Ureter (tissue), 1 donor: ENCODE results near the gene CPA2. TPM values are rescaled to one million over a fixed set of nuclear protein-coding genes. Genes with fewer than 3 reads are reported as not detected.

ENCODE experiments used
- DNase-seq: peaks from one replicate; pipeline ENCODE4 v3.0.0-alpha.2; 2020; ENCODE audit warnings: low spot score
- total RNA-seq: library from RNA; stranded (reverse); gene quantifications from one replicate; pipeline ENCODE4 v1.2.4, GENCODE V29; 2023
- donor health status: DM: yes; HTN: yes; CAD: no.

The CPA2 gene
- total RNA-seq, 1 donor from 2014 or later: not detected

DNA sequence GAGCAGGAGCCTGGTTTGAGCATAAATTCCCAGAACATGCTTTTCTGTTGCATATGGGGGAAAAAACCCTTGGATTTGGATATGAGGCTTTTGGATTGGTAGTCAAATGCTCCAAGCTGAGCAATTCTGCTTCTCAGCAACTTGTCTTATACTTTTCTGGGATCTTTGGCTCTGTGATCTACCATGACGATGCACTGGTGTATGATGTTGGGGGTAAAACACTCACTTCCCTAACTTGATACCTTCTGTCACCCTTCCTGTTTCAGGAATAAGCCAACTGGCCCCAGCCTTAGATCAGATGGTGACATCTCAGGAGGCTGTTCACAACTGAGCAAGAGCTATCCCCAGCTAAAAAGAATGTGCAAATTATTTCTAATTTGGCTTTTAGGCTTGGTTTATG, 13.2 kb downstream of the CPA2 start:
- DNase-seq: no peak

- no peak for DNase-seq
Measured at GRCh38 chr7:130281260-130281659, 14.6 kb downstream of the CPA2 start.

DNA sequence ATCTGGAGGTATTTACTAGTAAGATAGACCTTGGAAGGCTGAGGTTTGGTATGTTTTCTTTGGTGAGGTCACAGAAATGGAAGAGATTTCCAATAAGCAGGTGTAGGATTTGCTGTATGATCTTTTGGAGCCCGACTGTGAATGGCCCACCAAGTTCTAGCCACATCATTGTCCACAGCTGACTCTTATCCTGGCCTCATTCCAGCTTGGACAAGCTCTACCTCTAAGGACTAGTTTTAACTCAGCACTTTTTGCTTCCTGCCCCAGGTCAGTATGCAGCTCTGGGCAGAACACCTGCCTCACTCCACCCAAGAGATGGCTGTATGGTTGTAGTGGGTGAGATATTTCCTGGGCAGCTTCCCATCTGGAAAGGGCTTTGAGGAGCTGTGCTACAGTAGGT, 20.2 kb downstream of the CPA2 start:
- DNase-seq: no peak

DNA sequence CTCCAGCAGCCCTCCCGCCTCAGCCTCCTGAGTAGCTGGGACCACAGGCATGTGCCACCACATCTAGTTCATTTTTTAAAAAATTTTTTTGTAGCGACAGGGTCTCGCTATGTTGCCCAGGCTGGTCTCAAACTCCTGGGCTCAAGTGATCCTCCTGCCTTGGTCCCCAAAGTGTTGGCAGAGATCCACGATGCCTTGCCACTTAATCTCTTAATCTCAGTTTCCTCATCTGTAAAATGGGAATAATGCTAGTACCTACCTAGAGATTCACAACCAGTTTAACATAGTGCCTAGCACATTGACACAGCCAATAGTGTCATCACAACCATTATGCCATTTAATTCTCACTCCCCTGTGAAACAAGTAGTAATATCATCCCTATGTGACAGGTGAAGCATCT, 21.5 kb downstream of the CPA2 start:
- DNase-seq: no peak

GRCh38 chr7:130288829-130289228, 22.2 kb downstream of the CPA2 start:
- no peak for DNase-seq

DNA sequence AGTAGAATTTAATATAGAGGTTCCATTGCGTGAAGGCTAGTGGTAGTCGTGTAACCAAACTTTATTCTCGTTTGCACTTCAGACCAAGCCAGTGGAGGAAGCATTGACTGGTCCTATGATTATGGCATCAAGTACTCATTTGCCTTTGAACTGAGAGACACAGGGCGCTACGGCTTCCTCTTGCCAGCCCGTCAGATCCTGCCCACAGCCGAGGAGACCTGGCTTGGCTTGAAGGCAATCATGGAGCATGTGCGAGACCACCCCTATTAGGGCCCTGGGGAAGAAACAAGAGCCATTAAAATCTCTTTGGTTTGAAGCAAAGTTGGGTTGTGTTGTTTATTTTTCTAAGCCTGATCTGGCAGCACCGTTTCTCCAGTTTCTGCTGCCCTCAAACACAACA, 22.8 kb downstream of the CPA2 start:
- no peak for DNase-seq

DNA sequence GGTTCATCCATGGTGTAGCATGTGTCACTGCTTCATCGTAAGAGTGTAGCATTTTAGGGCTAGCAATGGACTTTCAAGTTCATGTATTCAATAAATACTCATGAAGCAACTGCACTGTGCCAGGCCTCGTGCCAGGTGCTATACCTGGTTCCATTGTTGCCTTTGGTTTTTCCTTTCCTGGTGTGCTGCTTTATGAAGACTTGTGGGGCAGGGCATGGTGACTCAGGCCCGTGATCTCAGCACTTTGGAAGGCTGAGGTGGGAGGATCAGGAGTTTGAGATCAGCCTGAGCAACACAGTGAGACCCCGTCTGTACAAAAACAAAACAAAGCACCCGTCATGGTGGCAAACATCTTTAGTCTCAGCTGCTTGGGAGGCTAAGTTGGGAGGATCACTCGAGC, 24.1 kb downstream of the CPA2 start:
- DNase-seq: no peak

DNA sequence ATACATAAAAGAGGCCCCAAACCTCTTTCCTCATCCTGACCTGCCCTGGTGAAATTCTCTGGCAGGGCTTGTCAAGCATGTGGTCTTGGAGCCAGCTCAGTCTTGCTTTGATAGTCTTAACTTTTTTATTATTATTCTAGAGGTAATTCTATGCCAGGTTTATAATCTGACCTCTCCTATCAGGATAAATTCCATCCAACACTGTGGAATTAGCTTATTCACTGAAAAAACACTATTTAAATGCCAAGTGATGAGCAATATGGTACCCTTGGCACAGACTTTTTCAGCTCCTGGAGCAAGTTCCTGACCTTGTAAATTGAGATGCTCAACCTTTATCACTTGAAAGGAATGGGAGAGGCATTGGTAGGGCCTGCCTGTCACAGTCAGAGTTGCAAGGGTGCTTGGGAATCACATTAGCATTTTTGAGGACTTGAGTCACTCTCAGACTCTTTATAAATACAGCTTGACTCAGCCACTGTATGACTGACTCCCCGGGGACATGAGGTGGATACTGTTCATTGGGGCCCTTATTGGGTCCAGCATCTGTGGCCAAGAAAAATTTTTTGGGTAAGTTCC, 26.1 kb downstream of the CPA2 start, which contains the start of gene CPA4:
Gene CPA4 (plus strand): TSS at position 480 of the 576 bp plus-strand sequence. CDS start 20 bp downstream, at position 500.
- no peak for DNase-seq

- DNase-seq: no peak
Measured at GRCh38 chr7:130293521-130293920, 26.9 kb downstream of the CPA2 start.

DNA sequence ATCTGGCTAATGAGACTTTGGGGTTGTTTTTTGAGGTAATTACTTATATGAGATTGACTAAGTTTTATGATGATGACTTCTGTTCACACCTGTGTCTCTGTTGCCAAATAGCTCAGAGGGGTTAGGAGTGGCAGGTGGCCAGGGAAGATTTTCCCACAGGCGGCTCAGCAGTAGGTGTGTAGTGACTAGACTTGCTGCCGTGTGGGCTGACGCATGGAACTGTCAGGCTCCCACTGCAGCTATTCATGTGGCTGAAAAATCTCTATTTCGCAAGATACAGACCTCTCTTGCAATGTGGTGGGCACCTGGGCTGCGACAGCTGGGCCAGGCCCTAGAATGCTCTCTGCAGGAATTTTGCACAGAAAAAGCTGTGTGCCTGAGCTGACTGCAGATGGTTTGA, 27.7 kb downstream of the CPA2 start:
- DNase-seq: no peak

- DNase-seq: no peak
Measured at GRCh38 chr7:130296221-130296951, 29.7 kb downstream of the CPA2 start.

DNA sequence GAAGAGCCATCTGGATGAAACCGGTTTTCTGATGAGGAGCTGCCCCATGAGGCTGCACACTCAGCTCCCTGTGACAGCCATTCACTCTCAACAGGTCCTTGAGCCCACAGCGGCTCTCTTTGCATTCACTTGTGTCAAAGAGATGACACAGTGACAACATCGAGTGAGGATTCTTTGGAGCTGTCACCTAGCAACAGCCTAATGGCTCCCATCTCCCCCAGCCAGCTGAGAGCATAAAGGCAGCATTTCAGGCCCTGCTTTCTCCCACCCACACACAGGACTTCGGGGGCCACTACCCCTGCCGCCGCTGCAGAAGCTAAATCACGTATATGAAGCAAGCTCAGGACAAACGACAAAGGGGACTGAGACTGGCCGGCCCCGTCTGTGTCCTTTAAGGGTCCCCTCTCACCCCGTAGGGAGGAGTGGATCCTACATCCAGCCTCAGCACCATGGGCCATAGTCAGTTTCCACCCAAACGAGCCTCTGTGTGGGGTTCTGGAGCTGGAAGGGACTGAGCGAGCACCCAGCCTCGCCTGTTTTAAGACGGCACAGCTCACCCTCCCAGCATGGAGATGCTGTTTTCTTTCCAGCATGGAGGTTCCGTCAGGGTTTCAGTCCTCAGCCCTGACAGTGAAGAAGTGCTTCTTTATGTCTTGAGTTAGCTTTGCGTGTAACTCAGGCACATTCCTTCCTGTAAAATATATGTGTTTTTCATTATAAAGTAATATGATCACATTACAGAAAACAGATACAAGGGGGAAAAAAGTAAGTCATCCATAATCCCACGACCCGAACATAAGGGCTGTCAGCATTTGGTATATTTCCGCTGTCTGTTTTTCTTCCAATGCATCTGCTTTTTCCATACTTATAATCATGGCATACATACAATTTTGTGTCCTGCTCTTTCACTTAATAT, 31.2 kb downstream of the CPA2 start:
- DNase-seq: no peak

GRCh38 chr7:130298544-130299326, 32.1 kb downstream of the CPA2 start:
- DNase-seq: no peak

GRCh38 chr7:130299866-130300265, 33.2 kb downstream of the CPA2 start:
- no peak for DNase-seq

- no peak for DNase-seq
Measured at GRCh38 chr7:130301501-130302020, 34.9 kb downstream of the CPA2 start.

DNA sequence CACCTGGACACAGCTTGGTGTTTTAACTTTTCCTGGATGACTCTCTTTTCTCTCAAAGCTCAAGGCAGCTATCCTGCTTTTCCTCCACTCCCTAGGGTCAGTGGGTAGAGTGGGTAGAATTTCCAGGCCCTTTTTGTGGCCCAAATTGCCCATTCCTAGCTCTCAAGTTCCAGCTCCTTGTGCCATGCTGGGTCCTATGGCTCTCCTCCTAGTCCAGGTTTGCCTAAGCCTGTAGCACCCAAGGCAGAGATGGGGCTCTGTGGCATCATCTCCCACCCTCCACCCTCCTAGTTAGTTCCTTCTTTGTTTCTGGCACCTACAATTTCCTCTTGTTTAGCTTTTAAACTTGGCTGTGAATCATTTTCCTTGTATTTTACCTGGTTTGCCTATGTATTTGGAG, 36.0 kb downstream of the CPA2 start:
- no peak for DNase-seq

DNA sequence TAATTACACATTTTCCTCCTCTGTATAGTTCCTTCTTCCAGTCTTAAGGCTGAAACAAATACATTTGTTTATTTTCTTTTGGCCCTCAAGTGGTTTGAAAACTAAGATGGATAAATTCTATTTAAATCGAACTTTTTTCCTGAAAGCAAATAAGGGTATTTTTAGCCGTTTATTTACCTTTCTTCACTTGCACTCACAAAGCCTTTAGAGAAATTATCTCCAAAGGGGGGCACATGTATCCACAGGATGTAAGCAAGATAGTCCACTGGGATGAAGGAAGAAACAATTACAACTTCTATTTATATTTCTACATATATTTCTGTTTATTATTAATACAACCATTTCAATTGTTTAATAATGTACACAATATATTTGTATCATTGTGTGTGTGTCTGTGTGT, 36.5 kb downstream of the CPA2 start:
- DNase-seq: no peak

DNA sequence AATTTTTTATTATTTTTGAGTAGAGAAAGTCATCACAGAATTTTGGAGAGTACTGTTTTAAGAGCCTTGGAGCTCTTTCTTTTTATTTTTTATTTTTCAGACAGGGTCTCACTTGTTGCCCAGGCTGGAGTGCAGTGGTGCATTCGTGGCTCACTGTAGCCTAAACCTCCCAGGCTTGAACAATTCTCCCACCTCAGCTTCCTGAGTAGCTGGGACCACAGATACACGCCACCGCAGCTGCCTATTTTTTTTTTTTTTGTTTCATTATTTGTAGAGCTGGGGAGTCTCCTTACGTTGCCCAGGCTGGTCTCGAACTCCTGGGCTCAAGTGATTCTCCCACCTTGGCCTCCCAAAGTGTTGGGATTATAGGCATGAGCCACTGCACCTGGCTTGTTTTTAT, 36.9 kb downstream of the CPA2 start:
- DNase-seq: no peak

DNA sequence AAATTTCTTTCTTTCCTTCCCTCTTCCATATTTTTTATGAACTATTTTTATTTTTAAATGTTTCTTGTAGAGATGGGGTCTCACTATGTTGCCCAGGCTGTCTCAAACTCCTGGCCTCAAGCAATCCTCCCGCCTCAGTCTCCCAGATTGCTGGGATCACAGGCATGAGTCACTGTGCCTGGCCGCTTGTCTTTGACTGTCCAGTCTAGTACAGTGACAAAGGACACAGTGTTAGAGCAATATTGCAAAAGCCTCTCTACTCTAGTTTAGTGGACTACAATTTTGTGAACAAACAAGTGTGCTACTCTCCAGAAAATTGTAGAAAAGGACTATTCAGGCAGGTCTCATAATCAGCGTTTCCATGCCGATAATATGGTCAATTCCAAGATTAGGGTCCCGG, 37.3 kb downstream of the CPA2 start:
- DNase-seq: no peak

GRCh38 chr7:130304878-130305277, 38.2 kb downstream of the CPA2 start:
- DNase-seq: no peak

DNA sequence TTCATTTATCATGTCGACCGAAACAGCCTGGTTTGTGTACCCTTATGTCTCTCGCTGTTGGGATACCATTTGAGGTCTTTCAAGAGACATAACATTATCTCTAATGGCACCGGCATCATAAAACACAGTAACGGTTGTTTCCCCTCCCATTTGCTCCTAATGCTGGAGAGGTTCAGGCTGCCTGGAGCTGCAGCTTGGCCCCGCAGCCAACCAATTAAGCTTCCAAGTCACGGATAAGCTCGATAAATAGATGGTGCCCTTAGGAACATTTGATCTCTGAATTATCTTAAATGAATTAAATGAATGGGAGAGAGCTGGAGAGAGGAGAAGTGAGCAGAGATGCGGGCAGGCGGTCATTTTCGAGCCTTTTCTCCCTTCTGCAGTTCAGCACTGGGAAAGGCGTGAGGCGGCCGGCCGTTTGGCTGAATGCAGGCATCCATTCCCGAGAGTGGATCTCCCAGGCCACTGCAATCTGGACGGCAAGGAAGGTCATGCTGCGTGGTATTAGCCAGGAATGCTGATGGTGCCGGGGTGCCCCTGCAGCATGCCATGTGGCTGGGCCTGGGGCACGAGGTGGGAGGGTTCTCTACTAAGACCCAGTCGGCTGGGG, 38.9 kb downstream of the CPA2 start:
- DNase-seq: no peak
